ENCODE data around the gene NPR1.
"Not testable (repeated sequence)": the region's sequence is repeated elsewhere in the genome, so short reads cannot be mapped to it uniquely, and the experiment has no call there.

The NPR1 gene

DNA sequence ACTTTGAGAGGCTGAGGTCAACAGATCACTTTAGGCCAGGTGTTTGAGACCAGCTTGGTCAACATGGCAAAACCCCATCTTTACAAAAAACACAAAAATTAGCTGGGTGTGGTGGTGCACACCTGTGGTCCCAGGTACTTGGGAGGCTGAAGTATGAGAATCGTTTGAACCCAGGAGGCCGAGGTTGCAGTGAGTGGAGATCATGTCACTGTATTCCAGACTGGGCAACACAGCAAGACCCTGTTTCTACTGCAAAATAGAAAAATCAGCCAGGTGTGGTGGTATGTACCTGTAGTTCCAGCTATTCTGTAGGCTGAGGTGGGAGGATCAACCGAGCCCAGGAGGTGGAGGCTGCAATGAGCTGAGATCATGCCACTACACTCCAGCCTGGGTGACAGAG is 45.2 kb downstream of the NPR1 start:
- DNase-seq (ENCODE audit: low read depth, low spot score), result no peak

DNA sequence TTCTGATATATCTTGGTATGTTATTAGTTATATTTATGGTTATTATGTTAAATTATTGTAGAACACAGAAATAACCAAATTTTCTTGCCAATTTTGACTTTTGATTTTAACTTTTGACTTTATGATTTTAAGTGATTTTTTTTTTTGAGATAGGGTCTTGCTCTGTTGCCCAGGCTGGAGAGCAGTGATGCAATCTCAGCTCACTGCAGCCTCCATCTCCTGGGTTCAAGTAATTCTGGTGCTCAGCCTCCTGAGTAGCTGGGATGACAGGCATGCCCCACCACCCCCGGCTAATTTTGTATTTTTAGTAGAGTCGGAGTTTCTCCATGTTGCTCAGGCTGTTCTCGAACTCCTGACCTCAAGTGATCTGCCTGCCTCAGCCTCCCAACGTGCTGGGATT is 46.1 kb downstream of the NPR1 start:
- not testable (repeated sequence) for DNase-seq (ENCODE audit: low read depth, low spot score)

DNA sequence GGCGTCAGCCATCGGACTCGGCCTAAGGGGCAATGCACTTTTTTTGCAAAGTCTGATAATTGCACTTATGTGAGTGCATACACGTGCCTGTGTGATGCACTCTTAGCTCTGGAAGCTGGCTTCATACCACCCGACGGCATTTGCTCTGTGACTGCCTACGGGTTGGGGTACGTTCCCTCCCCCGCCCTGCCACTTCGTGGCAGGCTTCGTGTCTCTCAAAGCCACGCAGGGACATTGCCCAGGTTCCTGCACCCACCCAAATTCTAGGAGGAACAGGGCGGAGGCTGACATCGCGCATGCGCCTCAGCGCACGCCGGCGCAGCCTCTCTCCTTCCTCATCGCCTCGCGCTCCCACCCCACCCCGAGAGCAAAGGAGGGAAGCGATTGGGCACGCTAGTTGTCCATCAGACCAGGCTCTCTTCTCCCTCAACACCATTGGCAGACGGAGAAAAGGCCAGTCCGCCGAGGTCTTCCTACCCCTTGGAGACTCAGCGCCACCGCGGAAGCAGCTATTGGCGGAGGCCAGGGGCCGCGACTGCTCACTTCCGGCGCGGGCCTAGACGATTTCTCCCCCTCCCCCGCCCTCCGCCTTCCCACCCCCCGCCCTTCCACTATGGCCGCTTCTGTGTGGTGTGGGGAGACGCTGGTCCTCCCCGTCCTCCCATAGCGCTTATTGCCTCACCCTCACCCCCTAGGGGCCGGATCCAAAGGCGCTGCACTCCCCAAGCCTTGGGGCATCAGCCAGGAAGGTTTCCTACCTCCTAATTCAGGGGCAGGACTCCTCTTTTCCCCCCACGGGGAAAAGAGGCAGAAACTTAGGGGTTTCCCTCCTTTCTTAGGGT is 49.2 kb downstream of the NPR1 start, which contains the start of gene INTS3:
Gene INTS3 (plus strand): TSS at position 588 of the 842 bp plus-strand sequence. CDS start 585 bp downstream, outside the sequence.
- peak; percentile 100 for DNase-seq (ENCODE audit: low read depth, low spot score)

DNA sequence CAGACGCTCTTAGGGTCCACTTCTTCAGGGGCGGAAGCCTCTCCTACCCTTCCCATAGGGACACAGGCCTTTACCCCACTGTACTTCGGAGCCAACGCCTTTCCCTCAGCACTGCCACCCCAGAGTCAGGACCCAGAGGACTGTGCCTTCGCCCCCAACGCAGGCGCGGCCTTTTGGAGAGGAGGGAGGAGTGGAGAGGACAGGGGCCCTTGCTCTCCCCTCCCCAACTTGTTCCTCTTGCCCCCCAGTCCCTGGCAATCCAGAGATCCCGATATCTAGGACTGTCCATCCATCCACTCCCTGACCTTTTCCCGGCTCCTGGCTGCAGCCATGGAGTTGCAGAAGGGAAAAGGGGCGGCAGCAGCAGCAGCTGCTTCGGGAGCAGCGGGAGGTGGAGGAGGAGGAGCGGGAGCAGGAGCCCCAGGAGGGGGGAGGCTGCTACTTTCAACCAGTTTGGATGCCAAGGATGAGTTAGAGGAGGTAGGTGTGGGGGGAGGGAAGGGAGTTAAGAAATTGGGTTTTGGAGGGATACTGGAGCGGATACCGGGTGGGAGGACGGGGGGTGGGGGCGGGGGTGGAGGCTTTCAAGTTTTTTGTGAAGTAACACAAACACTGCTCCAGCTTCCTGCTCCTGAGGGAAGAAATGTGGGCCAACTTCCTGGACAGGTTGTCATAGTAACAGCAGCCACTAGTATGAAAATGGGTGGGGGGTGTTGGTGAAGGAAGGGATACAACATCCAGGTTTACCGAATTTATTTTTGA is 50.0 kb downstream of the NPR1 start:
- DNase-seq (ENCODE audit: low read depth, low spot score), result peak; percentile 58

DNA sequence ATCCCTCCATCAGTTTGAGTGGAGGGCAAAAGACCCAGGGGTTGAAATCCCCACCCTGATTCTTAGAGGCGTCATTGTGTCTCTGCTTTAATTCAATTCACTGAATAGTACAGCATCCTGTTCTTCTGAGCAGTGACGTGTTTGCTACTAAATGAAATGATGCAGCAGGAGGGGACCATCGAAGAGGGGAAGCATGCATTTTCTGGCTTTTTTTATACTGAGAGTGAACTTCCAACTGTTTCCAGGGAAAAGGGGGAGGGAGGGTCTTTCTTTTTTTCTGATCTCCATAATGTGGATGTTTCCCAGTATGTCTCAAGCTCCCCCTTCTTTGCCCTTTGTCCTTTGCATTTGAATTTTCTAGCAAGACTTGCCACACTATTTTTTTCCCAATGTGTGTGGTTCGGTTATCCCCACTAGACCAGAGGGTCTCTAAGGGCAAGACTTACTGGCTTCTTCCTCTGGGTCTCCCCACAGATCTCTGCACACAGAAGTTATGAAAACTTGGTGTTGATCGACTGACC is 52.0 kb downstream of the NPR1 start:
- DNase-seq (ENCODE audit: low read depth, low spot score), result no peak

DNA sequence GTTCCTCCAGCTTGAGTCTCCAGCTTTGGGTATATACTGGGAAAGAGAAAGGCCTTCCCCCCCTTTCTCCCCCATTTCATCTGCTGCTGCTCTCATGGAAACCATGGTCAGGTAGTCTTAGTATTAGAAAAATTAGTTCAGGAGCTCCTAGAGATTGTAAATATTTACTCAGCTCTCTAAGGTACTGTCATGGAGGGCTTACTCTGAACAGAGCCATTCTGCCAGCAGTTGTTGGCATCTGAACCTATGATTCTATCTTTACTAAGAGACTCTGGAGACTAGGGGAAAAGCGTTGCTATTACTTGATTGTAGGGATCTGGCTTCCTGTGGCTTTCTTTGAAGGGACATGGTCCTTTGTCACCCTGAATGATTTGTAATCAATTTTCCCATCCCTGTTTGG is 55.5 kb downstream of the NPR1 start:
- DNase-seq (ENCODE audit: low read depth, low spot score), result no peak

DNA sequence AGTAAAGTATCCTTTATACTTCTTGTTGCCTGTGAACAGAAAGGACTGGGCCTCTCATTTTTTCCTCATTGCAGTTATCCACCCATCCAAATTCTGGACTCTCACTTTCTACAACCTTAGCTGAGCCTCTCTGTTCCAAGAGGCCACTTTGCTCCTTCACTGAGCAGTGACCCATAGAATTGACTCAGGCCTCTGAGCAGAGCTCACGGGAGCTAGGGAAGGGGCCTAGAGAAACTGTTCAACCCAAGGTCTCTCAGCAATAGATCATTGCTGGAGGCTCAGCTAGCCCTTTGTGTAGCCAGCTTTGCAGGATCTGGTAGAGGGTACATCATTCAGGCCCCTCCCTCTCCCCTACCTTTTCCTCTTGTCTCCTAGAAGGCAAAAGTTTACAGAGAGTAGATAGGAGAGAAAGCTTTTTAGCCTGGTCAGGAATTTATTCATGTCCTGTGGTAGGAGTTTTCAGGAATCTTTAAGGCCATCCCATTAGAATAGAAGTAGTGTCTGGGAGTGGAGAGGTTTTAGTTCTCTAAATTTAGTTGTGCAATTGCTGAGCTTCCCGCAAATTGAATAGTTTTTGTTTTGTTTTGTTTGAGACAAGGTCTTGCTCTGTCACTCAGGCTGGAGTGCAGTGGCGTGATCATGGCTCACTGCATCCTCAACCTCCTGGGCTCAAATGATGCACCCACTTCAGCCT is 56.1 kb downstream of the NPR1 start:
- DNase-seq (ENCODE audit: low read depth, low spot score), result no peak

DNA sequence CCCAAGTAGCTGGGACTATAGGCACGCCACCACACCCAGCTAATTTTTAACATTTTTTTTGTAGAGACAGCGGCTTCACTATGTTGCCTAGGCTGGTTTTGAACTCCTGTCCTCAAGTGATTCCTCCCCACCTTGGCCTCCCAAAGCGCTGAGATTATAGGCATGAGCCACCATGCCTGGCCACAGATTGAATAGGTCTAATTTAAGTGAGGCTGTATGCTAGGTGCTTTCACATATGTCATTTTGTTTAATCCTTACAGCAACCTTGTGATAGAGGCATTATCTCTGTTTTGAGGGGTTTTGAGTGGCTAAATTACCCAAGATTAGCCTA is 56.6 kb downstream of the NPR1 start:
- DNase-seq (ENCODE audit: low read depth, low spot score), result no peak

DNA sequence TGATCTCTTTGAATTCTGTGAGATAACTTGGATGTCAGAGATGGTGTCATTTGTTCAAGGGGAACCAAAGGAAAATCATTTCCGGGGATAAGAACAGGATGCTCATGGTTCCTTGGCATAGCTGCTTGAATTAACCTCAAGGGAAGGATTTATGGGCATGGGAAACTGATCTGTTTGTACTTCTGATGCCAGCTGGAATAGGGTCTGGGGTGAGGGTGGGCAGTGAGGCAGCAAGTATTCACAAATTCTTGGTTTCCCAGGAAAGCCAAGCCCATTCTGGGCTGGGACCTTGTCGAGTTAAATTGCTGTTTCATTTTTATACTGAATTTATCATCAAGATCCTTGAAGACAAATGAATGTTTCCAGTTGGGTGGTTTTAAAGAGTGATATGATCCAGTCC is 63.5 kb downstream of the NPR1 start:
- peak; percentile 58 for DNase-seq (ENCODE audit: low read depth, low spot score)

DNA sequence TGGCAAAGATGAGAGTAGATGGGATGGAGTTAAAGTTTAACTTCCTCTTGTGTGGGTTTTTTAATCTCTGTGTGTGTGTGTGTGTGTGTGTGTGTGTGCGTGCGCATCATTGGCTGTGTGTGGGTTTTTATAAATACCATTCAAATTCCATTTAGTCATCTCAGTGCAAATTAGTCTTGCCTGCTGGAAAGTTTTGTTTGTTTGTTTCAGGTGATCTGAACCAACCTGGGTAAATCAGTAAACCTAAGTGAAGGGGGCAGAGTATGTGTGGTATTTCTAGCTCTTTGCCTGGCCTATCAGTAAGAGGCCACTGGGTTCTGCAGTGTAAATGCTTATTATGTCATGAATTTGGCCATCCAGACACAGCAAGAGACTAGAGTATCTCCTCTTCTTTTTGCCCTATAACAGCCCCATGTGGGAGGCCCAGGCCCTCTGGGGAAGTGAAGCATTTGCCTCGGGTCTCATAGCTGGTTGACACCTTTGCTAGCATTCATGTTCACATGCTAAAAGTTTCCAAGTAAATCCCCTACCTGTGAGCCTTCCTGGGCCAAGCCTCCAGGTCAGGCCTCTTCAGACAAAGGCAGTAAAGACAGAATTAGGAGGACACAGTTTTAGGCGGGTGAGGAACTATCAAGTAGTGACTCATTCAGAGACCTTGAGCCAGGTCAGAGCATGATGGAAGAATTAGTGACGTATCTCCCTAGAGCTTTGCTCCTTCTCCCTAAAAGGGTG is 64.1 kb downstream of the NPR1 start:
- peak; percentile 65 for DNase-seq (ENCODE audit: low read depth, low spot score)
